Measurements from ENCODE around the gene RNF144B. TPM values are rescaled to one million over a fixed set of nuclear protein-coding genes. Genes with fewer than 3 reads are reported as not detected.

Gene RNF144B
- total and polyA plus RNA-seq, 4 experiments from 2014 or later, result 0.93 to 5.8 (median 3.2) TPM

Other genes starting within 250 kb of the RNF144B start
- 1 to 10 TPM; 6.4 to 7.4 TPM for gene TPMT, start 232.3 kb upstream of the RNF144B start, total RNA-seq
- gene TPMT, start 232.3 kb upstream of the RNF144B start, polyA plus RNA-seq, result 10 to 100 TPM; 10.2 to 18.3 TPM
- gene KDM1B, start 231.9 kb upstream of the RNF144B start, total RNA-seq, result 10 to 100 TPM; 12.0 to 12.3 TPM
- under 1 TPM; 0.45 to 0.96 TPM for gene KDM1B, start 231.9 kb upstream of the RNF144B start, polyA plus RNA-seq
- 100 to 1,000 TPM; 128 to 131 TPM for gene DEK, start 122.8 kb upstream of the RNF144B start, total RNA-seq
- gene DEK, start 122.8 kb upstream of the RNF144B start, polyA plus RNA-seq, result 10 to 100 TPM; 56.4 to 91.4 TPM

Measured in CD4-positive, alpha-beta memory T cell (primary cell).